ENCODE measurements around the gene LEPR.
A peak's percentile ranks its signal among the peaks of the same experiment; 100 is the strongest.
"Not testable (repeated sequence)": the region's sequence is repeated elsewhere in the genome, so short reads cannot be mapped to it uniquely, and the experiment has no call there.

The LEPR gene

GRCh38 chr1:65420590-65421350 is at the start of gene LEPR, which contains the start of gene LEPROT:
Gene LEPR (plus strand): TSS chr1:65420668. CDS start chr1:65565566, 144,898 bp downstream.
Gene LEPROT (plus strand): TSS chr1:65420668. CDS start chr1:65420725, 57 bp downstream.
- DNase-seq: peak; percentile 99

GRCh38 chr1:65371544-65371943 is 48.9 kb upstream of the LEPR start:
- no peak for DNase-seq

- no peak for DNase-seq
Measured at GRCh38 chr1:65372557-65372956, 47.9 kb upstream of the LEPR start.

GRCh38 chr1:65377496-65378246 is 42.8 kb upstream of the LEPR start:
- no peak for DNase-seq

GRCh38 chr1:65378247-65378946 is 42.1 kb upstream of the LEPR start:
- no peak for DNase-seq

GRCh38 chr1:65384426-65384825 is 36.0 kb upstream of the LEPR start:
- not testable (repeated sequence) for DNase-seq

- DNase-seq: no peak
Measured at GRCh38 chr1:65386439-65386838, 34.0 kb upstream of the LEPR start.

- no peak for DNase-seq
Measured at GRCh38 chr1:65387821-65388220, 32.6 kb upstream of the LEPR start.

GRCh38 chr1:65388908-65389695 is 31.4 kb upstream of the LEPR start:
- no peak for DNase-seq

GRCh38 chr1:65392497-65392896 is 28.0 kb upstream of the LEPR start:
- no peak for DNase-seq

GRCh38 chr1:65393347-65393746 is 27.1 kb upstream of the LEPR start:
- no peak for DNase-seq

GRCh38 chr1:65393928-65394327 is 26.5 kb upstream of the LEPR start:
- no peak for DNase-seq

GRCh38 chr1:65395887-65396612 is 24.4 kb upstream of the LEPR start:
- DNase-seq: no peak

GRCh38 chr1:65398083-65398482 is 22.4 kb upstream of the LEPR start:
- no peak for DNase-seq

- no peak for DNase-seq
Measured at GRCh38 chr1:65399003-65399402, 21.5 kb upstream of the LEPR start.

- no peak for DNase-seq
Measured at GRCh38 chr1:65401612-65402011, 18.9 kb upstream of the LEPR start.

GRCh38 chr1:65404941-65405340 is 15.5 kb upstream of the LEPR start:
- no peak for DNase-seq

- DNase-seq: no peak
Measured at GRCh38 chr1:65407877-65408276, 12.6 kb upstream of the LEPR start.

GRCh38 chr1:65409314-65409713 is 11.2 kb upstream of the LEPR start:
- no peak for DNase-seq

- DNase-seq: no peak
Measured at GRCh38 chr1:65409816-65410326, 10.6 kb upstream of the LEPR start.

- no peak for DNase-seq
Measured at GRCh38 chr1:65412256-65412983, 8.0 kb upstream of the LEPR start.

Measured in NCI-H345 (cell line).